GM23338 (cell line): ENCODE results near the gene STPG2. TPM values are rescaled to one million over a fixed set of nuclear protein-coding genes. Genes with fewer than 3 reads are reported as not detected.

Source experiments
- ATAC-seq: fragments of 200-7000 bp; cut with Tn5 transposase; 3 replicates; pipeline ENCODE4 v1.9.1; 2020
- DNase-seq: peaks from one replicate; pipeline ENCODE4 v3.0.0-alpha.2; 2015; ENCODE audit warnings: low spot score
- H2AFZ ChIP-seq: fragments of 200-600 bp; sonication (generic); 2 replicates; pipeline ENCODE4 v1.8.0; 2016; ENCODE audit warnings: antibody characterized with exemption, mild to moderate bottlenecking, moderate library complexity
- H3F3A ChIP-seq: fragments of 200-600 bp; sonication (generic); replicated peaks from 2 replicates; pipeline ENCODE4 v1.8.0; 2017; ENCODE audit warnings: antibody characterized with exemption, mixed run types, low read depth
- H3K27ac ChIP-seq: fragments of 200-600 bp; sonication (generic); 2 replicates; pipeline ENCODE4 v1.6.1; 2016; ENCODE audit warnings: low read depth
- H3K27me3 ChIP-seq: fragments of 200-600 bp; sonication (generic); 2 replicates; pipeline ENCODE4 v1.8.0; 2016; ENCODE audit warnings: mild to moderate bottlenecking, mixed run types, moderate library complexity; ENCODE audit not compliant: insufficient read depth
- H3K36me3 ChIP-seq: fragments of 200-600 bp; sonication (generic); 2 replicates; pipeline ENCODE4 v1.8.0; 2016; ENCODE audit warnings: mild to moderate bottlenecking; ENCODE audit not compliant: insufficient read depth
- H3K4me1 ChIP-seq: fragments of 200-600 bp; sonication (generic); 2 replicates; pipeline ENCODE4 v1.8.0; 2016; ENCODE audit warnings: mild to moderate bottlenecking, moderate library complexity; ENCODE audit not compliant: insufficient read depth
- H3K4me2 ChIP-seq: fragments of 200-600 bp; sonication (generic); 2 replicates; pipeline ENCODE4 v1.7.1; 2017; ENCODE audit warnings: mixed run types
- H3K4me3 ChIP-seq: fragments of 200-600 bp; sonication (generic); 2 replicates; pipeline ENCODE4 v1.6.1; 2016; ENCODE audit warnings: mixed run types
- H3K79me2 ChIP-seq: fragments of 200-600 bp; sonication (generic); replicated peaks from 2 replicates; pipeline ENCODE4 v1.8.0; 2017; ENCODE audit warnings: mild to moderate bottlenecking; ENCODE audit not compliant: insufficient read depth
- H3K9me2 ChIP-seq: fragments of 200-600 bp; sonication (generic); 2 replicates; pipeline ENCODE4 v1.8.0; 2017; ENCODE audit not compliant: insufficient read depth
- H4K20me1 ChIP-seq: fragments of 200-600 bp; sonication (generic); replicated peaks from 2 replicates; pipeline ENCODE4 v1.8.0; 2017; ENCODE audit warnings: mild to moderate bottlenecking; ENCODE audit not compliant: insufficient read depth
- H3K27ac Mint-ChIP-seq: 2 replicates; pipeline ENCODE4 v1.8.0; 2020; ENCODE audit warnings: inconsistent platforms, mild to moderate bottlenecking, moderate library complexity, mixed read lengths
- H3K27me3 Mint-ChIP-seq: 3 replicates; pipeline ENCODE4 v1.8.0; 2022; ENCODE audit warnings: low read depth, mild to moderate bottlenecking, moderate library complexity, mixed read lengths, inconsistent platforms; ENCODE audit not compliant: insufficient read depth, poor library complexity
- H3K36me3 Mint-ChIP-seq: 3 replicates; pipeline ENCODE4 v1.8.0; 2021; ENCODE audit warnings: low read depth, mild to moderate bottlenecking, inconsistent platforms, moderate library complexity, mixed read lengths
- H3K4me1 Mint-ChIP-seq: 3 replicates; pipeline ENCODE4 v1.8.0; 2020; ENCODE audit warnings: mild to moderate bottlenecking, inconsistent platforms, mixed read lengths
- H3K4me3 Mint-ChIP-seq: 3 replicates; pipeline ENCODE4 v1.8.0; 2021; ENCODE audit warnings: moderate library complexity, mild to moderate bottlenecking, inconsistent platforms, mixed read lengths
- H3K9me3 Mint-ChIP-seq: 3 replicates; pipeline ENCODE4 v1.8.0; 2020; ENCODE audit warnings: moderate library complexity, mild to moderate bottlenecking, inconsistent platforms, mixed read lengths
- CREB1 ChIP-seq: fragments of 250-450 bp; sonication (Bioruptor Pico); IDR thresholded peaks from 2 replicates; pipeline ENCODE4 v1.5.0; 2020; ENCODE audit warnings: low read depth, mild to moderate bottlenecking, moderate library complexity
- CTCF ChIP-seq, 2 experiments: fragments of 200-600 bp in 1 of 2; sonication (generic) in 1 of 2; conservative IDR thresholded peaks; 2 replicates each; pipeline versions ENCODE4 v1.5.1 to v1.6.1; 2016 to 2017; ENCODE audit warnings: antibody characterized with exemption in 2 of 2, low read depth in 2 of 2, mild to moderate bottlenecking in 2 of 2, moderate library complexity in 1 of 2
- ETS1 ChIP-seq: IDR thresholded peaks from 2 replicates; pipeline ENCODE4 v1.6.1; 2016; ENCODE audit warnings: antibody characterized with exemption
- EZH2phosphoT487 ChIP-seq: fragments of 200-600 bp; sonication (generic); IDR thresholded peaks from one replicate; pipeline ENCODE4 v1.8.1; 2018; ENCODE audit warnings: antibody characterized with exemption; ENCODE audit not compliant: unreplicated experiment
- NANOG ChIP-seq: IDR thresholded peaks from 2 replicates; pipeline ENCODE4 v1.6.1; 2016; ENCODE audit warnings: antibody characterized with exemption, borderline replicate concordance
- POLR2AphosphoS5 ChIP-seq: IDR thresholded peaks from 2 replicates; pipeline ENCODE4 v1.6.1; 2016; ENCODE audit warnings: antibody characterized with exemption, low read depth
- REST ChIP-seq: IDR thresholded peaks from one replicate; pipeline ENCODE4 v1.6.1; 2018; ENCODE audit warnings: antibody characterized with exemption; ENCODE audit not compliant: unreplicated experiment
- STAT1 ChIP-seq: IDR thresholded peaks from one replicate; pipeline ENCODE4 v1.6.1; 2016; ENCODE audit warnings: antibody characterized with exemption; ENCODE audit not compliant: unreplicated experiment
- ZNF331 ChIP-seq: fragments of 250-450 bp; sonication (Bioruptor Pico); IDR thresholded peaks from 2 replicates; pipeline ENCODE4 v1.5.0; 2020; ENCODE audit warnings: low read depth, mild to moderate bottlenecking, moderate library complexity
- polyA plus RNA-seq: library from polyadenylated mRNA; unstranded; fragments of >200 nt; fragmentation: Nextera tagmentation; extraction: Ambion mirVana; gene quantifications from 2 replicates; pipeline ENCODE4 v1.2.1, GENCODE V29; 2016
- total RNA-seq: library from RNA; depleted of rRNA; stranded (reverse); fragments of >200 nt; shearing (Covaris generic); gene quantifications from 2 replicates; pipeline ENCODE4 v1.2.3, GENCODE V29; 2014

Gene STPG2
- total and polyA plus RNA-seq, 2 experiments from 2014 or later: 0.17 to 0.32 TPM

GRCh38 chr4:97866821-97867556, 276.3 kb downstream of the STPG2 start (continued):
- TF ChIP-seq ETS1 (no peak), POLR2AphosphoS5 (no peak), CREB1 (CRISPR knock-in tag) (no peak), REST (no peak), STAT1 (no peak)

- DNase-seq (no peak), ATAC-seq (no peak)
- no peaks in the 10 kb centered on the region for H3K36me3 ChIP-seq
- peaks cover 11% of the 10 kb centered on the region for H3K4me1 ChIP-seq
- no peak overlapping the region for H2AFZ ChIP-seq
- Mint-ChIP-seq H3K36me3 (no peaks in the 10 kb centered on the region), H3K27ac (no peak overlapping the region), H3K4me1 (peaks cover 8% of the 10 kb centered on the region), H3K4me3 (no peak overlapping the region), H3K27me3 (peaks cover 2% of the 10 kb centered on the region), H3K9me3 (peaks cover 4% of the 10 kb centered on the region; the same call in 1 of the 3 replicates)
- no peak overlapping the region for H3K4me2 ChIP-seq
- no peaks in the 10 kb centered on the region for H3K79me2 ChIP-seq
- no peak overlapping the region for H3K27ac ChIP-seq
- peaks cover 4% of the 10 kb centered on the region; the same call in 1 of the 2 replicates for H3K9me2 ChIP-seq
- H3K27me3 ChIP-seq: no peaks in the 10 kb centered on the region
- no peak overlapping the region for H3K4me3 ChIP-seq
- no peaks in the 10 kb centered on the region for H3F3A ChIP-seq
- no peaks in the 10 kb centered on the region for H4K20me1 ChIP-seq
- no peak for TF ChIP-seq CTCF (conservative IDR thresholded peaks at IDR 0.05; ENCODE audit: low read depth in 2 of 2)
- TF ChIP-seq CREB1 (CRISPR knock-in tag): no peak
- TF ChIP-seq ZNF331 (CRISPR knock-in tag): no peak
- no peak for TF ChIP-seq STAT1
- TF ChIP-seq REST: no peak
- no peak for TF ChIP-seq NANOG
- no peak for TF ChIP-seq EZH2phosphoT487
These were observed 292.2 kb downstream of the STPG2 start for GRCh38 chr4:97851115-97851514.
